HG02798 (cell line): ENCODE data around the gene ENO4.

Source experiments
- ATAC-seq: cut with Tn5 transposase; IDR thresholded peaks from one replicate; pipeline ENCODE4 v1.9.1; 2021; ENCODE audit warnings: mild to moderate bottlenecking; ENCODE audit not compliant: unreplicated experiment, poor library complexity

ENO4 gene

DNA sequence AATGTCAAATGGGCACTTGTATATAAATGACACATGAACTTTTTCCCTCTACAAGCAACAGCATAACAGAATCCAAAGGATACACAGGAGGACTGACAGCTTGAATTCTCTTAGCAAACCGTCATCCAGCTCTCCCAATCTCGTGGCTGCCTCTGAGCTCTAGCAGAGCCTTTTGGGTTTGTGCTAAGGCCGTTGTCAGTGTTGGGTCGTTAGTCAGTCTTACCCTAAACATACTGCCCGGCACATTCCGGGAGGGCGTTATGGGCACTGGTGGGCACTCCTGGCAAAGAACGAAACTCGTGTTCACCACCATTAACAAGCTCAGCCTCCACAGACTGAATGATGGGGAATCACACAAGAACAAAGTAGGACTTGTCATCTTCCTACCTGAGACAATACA is 19.6 kb upstream of the ENO4 start:
- ATAC-seq = no peak

DNA sequence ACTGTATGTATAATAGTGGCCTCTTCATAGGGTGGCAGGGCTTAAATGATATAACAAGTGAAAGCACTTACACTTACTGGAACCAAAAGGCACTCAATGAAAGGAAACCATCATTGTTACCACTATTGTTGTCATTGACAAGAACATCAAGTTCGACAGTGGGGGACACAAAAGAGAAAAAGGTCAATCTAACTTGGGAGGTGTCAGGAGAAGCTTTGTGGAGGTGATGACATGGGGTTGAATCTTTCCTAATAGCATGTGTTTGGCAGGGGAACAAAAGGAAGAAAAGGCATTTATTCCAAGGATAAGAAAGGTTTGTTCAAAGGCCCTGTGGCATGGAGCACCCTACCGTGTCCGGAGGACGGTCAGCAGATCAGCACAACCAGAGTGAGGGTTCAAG is 18.2 kb upstream of the ENO4 start:
- ATAC-seq = no peak

DNA sequence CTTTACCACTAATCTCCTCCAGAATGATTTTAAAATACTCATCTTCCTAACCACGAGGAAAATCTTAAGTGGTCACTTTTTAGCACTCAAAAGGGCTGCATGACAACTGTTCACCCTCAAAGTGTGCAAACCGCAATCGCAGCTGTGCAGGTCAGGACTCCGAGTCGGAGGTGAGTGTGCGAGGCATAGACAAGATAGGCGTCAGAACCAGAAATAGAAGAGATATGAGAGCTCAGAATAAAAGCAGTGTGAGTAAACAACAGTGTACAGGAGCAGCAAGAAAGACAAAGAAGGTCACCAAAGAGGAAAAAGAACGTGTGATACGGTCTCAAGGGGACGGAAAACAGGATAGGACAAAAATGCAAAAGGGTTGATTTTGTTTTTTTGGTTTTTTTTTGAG is 17.5 kb upstream of the ENO4 start:
- ATAC-seq = no peak

- no peak for ATAC-seq
These were observed 15.0 kb upstream of the ENO4 start for GRCh38 chr10:116833986-116834985.

- no peak for ATAC-seq
These were observed 13.6 kb upstream of the ENO4 start for GRCh38 chr10:116835658-116836057.

GRCh38 chr10:116836083-116836482 is 13.2 kb upstream of the ENO4 start:
- no peak for ATAC-seq

- no peak for ATAC-seq
These were observed 12.3 kb upstream of the ENO4 start for GRCh38 chr10:116836902-116837523.

DNA sequence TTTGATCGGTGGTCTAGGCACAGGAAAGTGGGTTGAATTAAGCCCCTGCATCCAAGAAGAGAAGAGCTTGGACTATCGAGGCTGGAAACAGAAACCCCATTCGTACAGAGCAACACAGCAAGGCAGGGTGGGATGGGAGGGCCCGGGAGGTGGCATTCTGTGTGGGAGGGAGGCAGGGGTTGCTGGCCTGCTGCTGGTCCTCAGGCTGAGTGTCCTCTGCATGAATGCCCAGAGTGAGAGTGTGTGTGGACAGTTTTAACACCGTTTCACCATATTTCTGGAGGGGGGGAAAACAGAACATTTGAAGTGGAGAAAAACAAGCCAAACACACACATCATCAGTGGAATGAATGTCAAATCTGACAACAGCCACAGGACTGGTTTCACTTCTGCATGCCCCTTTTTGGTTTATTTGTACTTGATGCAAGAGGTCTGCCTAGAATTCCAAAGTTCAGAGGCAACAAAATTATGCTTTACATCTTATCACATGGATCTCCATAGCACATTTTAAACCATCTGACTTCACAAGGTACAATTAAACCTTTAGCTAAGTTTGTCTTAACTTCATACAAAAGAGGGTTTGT is 11.1 kb upstream of the ENO4 start:
- ATAC-seq = peak; percentile 76

GRCh38 chr10:116840389-116841075 is 8.8 kb upstream of the ENO4 start:
- ATAC-seq = no peak

DNA sequence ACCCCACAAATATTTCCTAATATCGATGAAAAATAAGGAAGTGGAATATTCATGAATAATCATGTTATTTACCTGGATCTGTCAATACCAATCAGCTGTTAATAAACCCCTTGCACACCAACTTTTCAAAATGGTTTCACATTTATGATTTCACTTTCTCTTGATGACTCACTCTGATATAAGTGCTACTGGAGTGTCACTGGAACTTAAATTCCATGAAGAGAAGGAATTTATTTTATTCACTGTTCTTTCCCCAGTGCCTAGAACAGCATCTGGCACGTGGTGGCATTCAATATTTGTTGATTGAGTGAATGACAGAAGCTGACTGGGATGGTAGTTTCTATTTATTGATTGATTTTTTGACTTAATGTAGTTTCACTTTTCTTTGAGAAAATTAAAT is 3.5 kb upstream of the ENO4 start:
- ATAC-seq = no peak

GRCh38 chr10:116848032-116848943 is 1.0 kb upstream of the ENO4 start:
- ATAC-seq = peak; percentile 79

- ATAC-seq = no peak
These were observed 403 bp upstream of the ENO4 start for GRCh38 chr10:116848944-116849247.

DNA sequence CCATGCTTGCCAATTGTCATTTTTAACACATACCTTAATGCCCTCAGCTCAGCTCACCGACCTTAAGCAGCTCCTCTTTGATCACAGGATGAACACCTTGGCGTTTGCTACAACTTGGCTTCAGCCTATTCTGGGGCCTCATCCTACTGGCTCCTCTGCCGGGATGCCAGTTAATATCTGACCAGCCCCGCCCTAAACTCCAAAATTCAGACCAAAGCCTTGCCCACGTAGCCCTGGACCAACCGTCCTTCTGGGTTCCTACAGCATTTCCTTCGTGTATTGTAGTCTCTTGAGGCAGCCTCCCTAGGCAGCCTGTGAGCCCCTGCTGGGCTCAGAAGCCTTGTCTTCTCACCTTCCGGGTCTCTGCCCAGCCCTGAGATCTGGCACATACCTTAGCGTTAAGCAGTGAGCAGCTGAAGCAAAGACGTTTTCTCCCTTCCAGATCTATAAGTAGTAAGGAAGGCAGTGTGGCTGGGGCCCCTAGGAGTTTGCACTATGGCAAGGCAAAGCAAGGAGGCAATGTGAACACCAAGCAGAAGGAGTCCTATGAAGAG is 836 bp downstream of the ENO4 start:
- no peak for ATAC-seq

DNA sequence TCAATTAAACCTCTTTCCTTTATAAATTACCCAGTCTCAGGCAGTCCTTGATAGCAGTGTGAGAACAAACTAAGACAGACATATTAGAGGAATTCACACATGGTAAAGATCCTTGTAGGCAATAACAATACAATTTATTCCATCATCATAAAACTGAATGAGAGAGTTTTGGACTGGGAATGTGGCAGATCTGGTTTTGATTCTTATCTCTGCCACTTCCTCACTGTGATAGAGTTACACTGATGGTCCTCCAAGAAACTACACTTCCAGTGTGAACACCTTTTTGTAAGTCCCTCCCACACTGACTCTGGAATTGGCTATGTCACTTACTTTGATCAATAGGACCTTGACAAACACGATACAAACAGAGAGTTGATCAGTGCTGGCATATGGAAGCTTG is 2.9 kb downstream of the ENO4 start:
- no peak for ATAC-seq

DNA sequence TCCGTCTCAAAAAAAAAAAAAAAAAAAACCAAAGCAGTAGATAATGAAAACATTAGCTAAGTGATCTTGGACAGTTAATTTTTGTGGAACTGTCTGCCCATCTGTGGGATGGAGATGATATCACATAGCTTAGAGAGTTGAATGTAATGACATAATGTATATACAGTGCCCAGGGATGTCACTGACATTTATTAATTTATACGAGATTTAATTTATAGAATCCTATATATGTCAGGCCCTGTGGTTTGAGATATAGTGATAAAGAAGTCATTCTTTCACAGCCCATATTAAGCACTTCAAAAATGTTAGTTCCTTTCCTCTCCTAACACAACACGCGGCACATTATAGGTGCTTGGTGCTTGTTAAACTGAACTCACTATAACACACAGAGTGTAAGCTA is 4.0 kb downstream of the ENO4 start:
- ATAC-seq = no peak

DNA sequence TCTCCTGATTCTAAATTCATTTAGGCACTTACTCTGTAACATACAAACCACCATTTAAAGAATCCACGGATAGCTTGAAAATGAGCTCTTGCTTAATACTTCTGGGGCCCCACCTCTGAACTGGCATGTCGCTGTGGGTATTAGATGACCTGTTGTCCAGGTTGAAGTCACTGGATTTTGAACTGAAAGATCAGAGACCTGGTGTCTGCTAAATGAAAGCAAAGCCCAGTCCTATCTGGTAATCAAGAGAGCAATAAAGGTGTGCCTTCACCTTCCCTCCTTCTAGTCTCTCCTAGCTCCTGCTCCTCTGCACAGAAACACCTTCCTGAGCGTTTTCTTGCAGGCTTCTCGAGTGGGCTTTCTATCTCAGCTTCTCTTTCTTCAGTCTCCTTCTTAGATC is 4.4 kb downstream of the ENO4 start:
- ATAC-seq = no peak

DNA sequence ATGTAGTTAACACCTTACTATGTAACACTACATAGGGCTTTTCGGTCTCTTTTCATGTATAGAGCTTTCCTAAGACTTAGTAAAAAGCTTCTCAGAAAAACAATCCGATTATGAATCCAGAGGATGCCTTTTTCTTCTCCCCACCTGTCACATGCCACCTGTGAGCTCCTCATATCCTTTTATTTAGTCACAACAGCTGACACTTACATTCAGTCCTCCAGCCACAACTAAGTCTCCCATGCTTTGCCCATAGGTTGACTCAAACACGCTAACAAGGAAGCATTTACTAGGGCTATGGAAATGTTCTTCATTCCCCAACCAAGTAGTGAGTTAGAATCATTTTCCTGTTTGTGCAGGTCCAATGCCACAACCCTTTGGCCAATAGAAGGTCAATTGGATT is 7.9 kb downstream of the ENO4 start:
- ATAC-seq = no peak

GRCh38 chr10:116861796-116862195 is 12.5 kb downstream of the ENO4 start:
- no peak for ATAC-seq

- ATAC-seq = no peak
These were observed 15.1 kb downstream of the ENO4 start for GRCh38 chr10:116864436-116864835.

DNA sequence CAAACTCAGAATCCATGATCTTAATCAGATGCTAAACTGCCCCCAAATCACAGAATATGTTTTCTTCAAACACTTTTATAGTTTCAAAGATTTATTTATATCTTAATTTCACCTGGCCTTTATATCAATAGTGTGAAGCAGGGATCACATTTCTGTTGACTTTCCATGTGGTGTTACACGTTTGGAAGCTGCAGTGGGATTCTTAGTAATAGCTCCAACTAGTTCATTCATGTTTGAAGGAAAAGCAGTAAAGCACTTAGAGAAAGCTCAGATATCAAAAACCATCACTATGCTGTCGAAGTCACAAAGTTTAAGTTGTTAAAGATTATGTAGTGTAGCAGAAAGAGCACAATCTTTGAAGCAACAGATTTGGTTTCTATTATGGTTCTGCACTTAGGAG is 16.8 kb downstream of the ENO4 start:
- no peak for ATAC-seq
